GM18868 (cell line): ENCODE results near the gene SLC1A7.
"Not testable (repeated sequence)": the region's sequence is repeated elsewhere in the genome, so short reads cannot be mapped to it uniquely, and the experiment has no call there.

Source experiments
- ATAC-seq: cut with Tn5 transposase; IDR thresholded peaks from one replicate; pipeline ENCODE4 v1.9.1; 2021; ENCODE audit warnings: mild to moderate bottlenecking, moderate library complexity; ENCODE audit not compliant: unreplicated experiment

Gene SLC1A7

GRCh38 chr1:53142226-53142853, at the start of gene SLC1A7:
Gene SLC1A7, minus strand, starts transcription at chr1:53142638. Its CDS starts 189 bp downstream, at chr1:53142449.
- no peak for ATAC-seq

- ATAC-seq: no peak
Observed at GRCh38 chr1:53190210-53190611, 47.8 kb upstream of the SLC1A7 start.

GRCh38 chr1:53189061-53189460, 46.6 kb upstream of the SLC1A7 start:
- no peak for ATAC-seq

GRCh38 chr1:53188099-53188498, 45.7 kb upstream of the SLC1A7 start:
- ATAC-seq: no peak

- no peak for ATAC-seq
Observed at GRCh38 chr1:53187401-53187800, 45.0 kb upstream of the SLC1A7 start.

- no peak for ATAC-seq
Observed at GRCh38 chr1:53186533-53186932, 44.1 kb upstream of the SLC1A7 start.

GRCh38 chr1:53185955-53186297, 43.5 kb upstream of the SLC1A7 start:
- ATAC-seq: not testable (repeated sequence)

- ATAC-seq: no peak
Observed at GRCh38 chr1:53183095-53183990, 40.9 kb upstream of the SLC1A7 start.

- no peak for ATAC-seq
Observed at GRCh38 chr1:53182716-53183094, 40.3 kb upstream of the SLC1A7 start.

GRCh38 chr1:53182111-53182593, 39.7 kb upstream of the SLC1A7 start:
- ATAC-seq: no peak

- no peak for ATAC-seq
Observed at GRCh38 chr1:53180951-53181350, 38.5 kb upstream of the SLC1A7 start.

- no peak for ATAC-seq
Observed at GRCh38 chr1:53180226-53180625, 37.8 kb upstream of the SLC1A7 start.

GRCh38 chr1:53176452-53177208, 34.2 kb upstream of the SLC1A7 start:
- no peak for ATAC-seq

GRCh38 chr1:53174971-53175913, 32.8 kb upstream of the SLC1A7 start:
- no peak for ATAC-seq

GRCh38 chr1:53172426-53173128, 30.1 kb upstream of the SLC1A7 start:
- peak; percentile 80 for ATAC-seq

GRCh38 chr1:53166912-53167311, 24.5 kb upstream of the SLC1A7 start:
- no peak for ATAC-seq

GRCh38 chr1:53166366-53166765, 23.9 kb upstream of the SLC1A7 start:
- no peak for ATAC-seq

GRCh38 chr1:53165408-53165961, 23.0 kb upstream of the SLC1A7 start:
- no peak for ATAC-seq

- ATAC-seq: no peak
Observed at GRCh38 chr1:53163291-53163768, 20.9 kb upstream of the SLC1A7 start.
